ENCODE data around the gene DACH1.

Gene DACH1

GRCh38 chr13:71828564-71828963 is 38.4 kb downstream of the DACH1 start:
- no peak for TF ChIP-seq CTCF (IDR thresholded peaks at IDR 0.05; ENCODE audit: low read depth, low read length)
- Histone ChIP-seq H3K36me3 (no peaks in the 10 kb centered on the region; the same call in 1 of the 2 replicates), H3K9me3 (no peaks in the 10 kb centered on the region), H3K27me3 (no peaks in the 10 kb centered on the region), H3K4me3 (ENCODE audit: low read depth, low read length) (no peak overlapping the region), H3K4me1 (peaks cover 13% of the 10 kb centered on the region)
- no peak for DNase-seq

- H3K4me3 ChIP-seq (ENCODE audit: low read depth, low read length): peak overlapping the region; percentile 3; the same call in 1 of the 2 replicates
- TF ChIP-seq CTCF (IDR thresholded peaks at IDR 0.05; ENCODE audit: low read depth, low read length): no peak
- no peak for DNase-seq
- no peaks in the 10 kb centered on the region; the same call in 1 of the 2 replicates for H3K36me3 ChIP-seq
- no peaks in the 10 kb centered on the region for H3K27me3 ChIP-seq
- peaks cover 13% of the 10 kb centered on the region for H3K4me1 ChIP-seq
- no peaks in the 10 kb centered on the region for H3K9me3 ChIP-seq
Measured at GRCh38 chr13:71828117-71828516, 38.9 kb downstream of the DACH1 start.

GRCh38 chr13:71827241-71827640 is 39.8 kb downstream of the DACH1 start:
- Histone ChIP-seq H3K4me1 (peaks cover 13% of the 10 kb centered on the region), H3K27me3 (no peaks in the 10 kb centered on the region), H3K4me3 (ENCODE audit: low read depth, low read length) (no peak overlapping the region), H3K36me3 (no peaks in the 10 kb centered on the region; the same call in 1 of the 2 replicates), H3K9me3 (no peaks in the 10 kb centered on the region)
- TF ChIP-seq CTCF (IDR thresholded peaks at IDR 0.05; ENCODE audit: low read depth, low read length): no peak
- no peak for DNase-seq

GRCh38 chr13:71820699-71821098 is 46.3 kb downstream of the DACH1 start:
- no peaks in the 10 kb centered on the region for H3K27me3 ChIP-seq

GRCh38 chr13:71817335-71817734 is 49.7 kb downstream of the DACH1 start:
- Histone ChIP-seq H3K27me3 (no peaks in the 10 kb centered on the region), H3K4me1 (peaks cover 13% of the 10 kb centered on the region), H3K4me3 (ENCODE audit: low read depth, low read length) (no peak overlapping the region), H3K9me3 (no peaks in the 10 kb centered on the region), H3K36me3 (no peaks in the 10 kb centered on the region)
- no peak for TF ChIP-seq CTCF (IDR thresholded peaks at IDR 0.05; ENCODE audit: low read depth, low read length)
- no peak for DNase-seq

More at GRCh38 chr13:71820699-71821098, 46.3 kb downstream of the DACH1 start:
- Histone ChIP-seq H3K4me3 (ENCODE audit: low read depth, low read length) (no peak overlapping the region), H3K4me1 (no peaks in the 10 kb centered on the region; the same call in 1 of the 2 replicates), H3K9me3 (no peaks in the 10 kb centered on the region), H3K36me3 (no peaks in the 10 kb centered on the region)
- no peak for DNase-seq
- no peak for TF ChIP-seq CTCF (IDR thresholded peaks at IDR 0.05; ENCODE audit: low read depth, low read length)

- DNase-seq: no peak
- H3K9me3 ChIP-seq: no peaks in the 10 kb centered on the region
- TF ChIP-seq CTCF (IDR thresholded peaks at IDR 0.05; ENCODE audit: low read depth, low read length): no peak
- no peaks in the 10 kb centered on the region for H3K27me3 ChIP-seq
- no peaks in the 10 kb centered on the region for H3K36me3 ChIP-seq
- H3K4me3 ChIP-seq (ENCODE audit: low read depth, low read length): no peak overlapping the region
- peaks cover 21% of the 10 kb centered on the region for H3K4me1 ChIP-seq
Measured at GRCh38 chr13:71814806-71815360, 52.1 kb downstream of the DACH1 start.
